NCI-H1694 (cell line): Measurements from ENCODE around the gene COMP.

Source experiments
- DNase-seq: peaks from one replicate; lab custom pipeline; 2025; lab: John Stamatoyannopoulos, UW

COMP gene

DNA sequence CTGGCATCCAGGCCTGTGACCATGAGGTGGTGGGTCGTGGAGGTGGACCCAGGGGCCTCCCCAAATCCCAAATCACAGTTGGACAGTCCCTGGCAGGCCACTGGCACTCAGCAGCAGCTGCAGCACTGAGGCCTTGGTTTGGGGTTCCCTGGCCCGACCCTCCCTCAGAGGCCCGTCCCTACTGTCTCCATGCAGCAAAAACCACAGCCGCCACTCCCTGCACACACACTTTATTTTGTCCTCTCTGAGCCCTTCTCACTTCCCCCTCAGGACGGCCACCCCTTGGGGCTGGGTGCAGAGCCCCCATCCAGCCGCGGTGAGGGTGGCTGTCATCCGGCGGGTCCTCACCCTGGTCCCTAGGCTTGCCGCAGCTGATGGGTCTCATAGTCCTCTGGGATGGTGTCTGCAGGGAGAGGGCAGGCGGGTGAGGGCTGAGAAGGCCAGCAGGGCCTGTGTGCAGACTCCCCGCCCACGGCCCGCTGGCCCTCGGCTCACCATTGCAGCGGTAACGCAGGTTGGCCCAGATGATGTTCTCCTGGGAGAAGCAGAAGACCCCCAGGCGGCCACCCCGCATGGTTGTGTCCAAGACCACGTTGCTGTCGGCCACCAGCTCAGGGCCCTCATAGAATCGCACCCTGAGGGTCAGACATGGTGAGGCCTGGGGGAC, 8.4 kb downstream of the COMP start:
- DNase-seq, result no peak

DNA sequence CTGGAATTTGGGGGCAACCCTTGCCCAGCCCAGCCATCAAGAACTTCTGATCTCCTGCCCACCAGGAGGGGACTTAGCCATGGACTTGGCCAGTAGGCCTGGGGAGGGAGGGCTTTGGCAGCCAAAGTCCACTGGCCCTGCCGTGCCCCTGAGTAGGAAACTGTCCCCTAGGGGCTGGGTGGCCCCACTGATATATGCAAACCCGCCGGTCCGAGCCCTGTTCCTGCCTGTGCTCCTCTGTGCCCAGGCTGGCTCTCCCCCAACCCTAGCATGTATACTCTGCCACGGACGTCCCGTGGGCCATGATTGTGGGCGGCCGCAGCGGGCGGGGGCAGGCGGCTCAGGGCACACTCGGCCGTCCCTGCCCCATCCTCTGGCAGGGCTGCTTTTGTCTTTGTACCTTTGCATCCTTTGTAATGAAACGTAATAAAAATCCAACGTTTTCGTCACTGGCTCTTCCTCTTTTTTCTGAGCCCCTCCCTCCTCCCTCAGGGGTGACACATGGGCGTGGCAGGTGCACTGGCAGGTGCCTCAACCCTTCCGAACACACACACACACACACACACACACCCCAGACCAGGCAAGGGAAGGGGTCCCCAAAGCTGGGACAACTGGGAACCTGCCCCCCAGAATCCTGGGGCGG, 9.1 kb downstream of the COMP start:
- DNase-seq, result no peak

DNA sequence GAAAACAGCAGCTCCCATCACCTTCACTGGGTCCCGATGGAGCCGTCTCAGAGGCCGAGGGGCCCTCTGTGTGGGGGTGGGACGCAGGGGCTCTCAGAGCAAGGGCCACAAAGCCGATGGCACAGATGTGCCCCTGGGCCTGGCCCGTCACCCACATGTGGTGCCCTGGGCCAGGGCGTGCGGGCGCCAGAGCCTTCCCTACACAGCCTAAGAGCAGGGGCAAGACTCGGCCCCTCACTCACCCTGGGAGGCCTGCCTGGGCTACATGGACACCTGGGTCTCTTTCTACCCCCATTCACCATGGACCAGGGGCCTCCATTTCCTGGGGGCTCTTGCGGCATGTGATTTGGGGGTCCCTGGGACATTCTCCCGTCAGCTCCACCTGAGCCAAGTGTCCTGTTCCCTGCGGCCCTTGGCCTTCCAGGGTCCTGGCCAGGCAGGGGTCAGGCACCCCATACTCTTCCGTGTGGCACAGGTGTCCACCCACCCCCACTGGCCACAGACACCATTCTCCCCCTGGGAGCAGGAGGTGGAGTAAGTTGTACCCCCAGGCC, 10.0 kb downstream of the COMP start:
- no peak for DNase-seq

DNA sequence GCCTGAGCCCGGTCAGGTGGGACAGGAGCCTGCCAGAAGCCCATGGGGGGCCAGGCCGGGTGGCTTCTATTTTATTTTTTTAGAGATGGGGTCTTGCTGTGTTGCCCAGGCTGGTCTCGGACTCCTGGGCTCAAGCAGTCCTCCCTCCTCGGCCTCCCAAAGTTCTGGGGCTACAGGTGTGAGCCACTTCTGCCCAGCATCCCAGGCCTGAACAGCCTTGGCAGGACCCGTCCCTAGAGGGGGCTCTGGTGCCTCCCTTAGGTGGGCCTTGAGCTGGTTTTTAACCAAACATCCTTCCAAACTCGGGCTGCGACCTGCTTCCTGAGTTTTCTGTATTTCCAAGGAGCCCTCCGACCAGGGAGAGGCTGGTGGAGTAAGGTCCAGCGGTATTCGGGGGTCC, 10.5 kb downstream of the COMP start:
- no peak for DNase-seq

DNA sequence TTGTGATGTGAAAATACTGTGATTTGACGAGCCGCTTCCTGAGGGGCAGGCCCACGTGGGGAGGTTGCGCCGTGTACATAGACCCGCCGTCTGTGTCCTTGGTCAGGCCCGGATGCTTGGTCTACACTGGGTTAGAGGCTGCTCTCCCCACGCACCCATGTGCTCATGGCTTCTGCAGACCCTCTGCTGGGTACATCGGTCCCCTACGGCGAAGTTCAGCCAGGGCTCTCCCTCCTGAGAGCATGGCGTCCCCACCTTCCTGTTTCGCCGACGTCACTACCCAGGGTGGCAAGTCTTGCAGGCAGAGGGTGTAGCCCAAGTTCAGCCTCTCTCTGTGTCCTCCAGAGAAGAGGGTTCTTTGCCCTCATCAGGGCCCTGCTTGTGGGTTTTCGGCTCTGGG, 11.0 kb downstream of the COMP start:
- DNase-seq, result no peak

DNA sequence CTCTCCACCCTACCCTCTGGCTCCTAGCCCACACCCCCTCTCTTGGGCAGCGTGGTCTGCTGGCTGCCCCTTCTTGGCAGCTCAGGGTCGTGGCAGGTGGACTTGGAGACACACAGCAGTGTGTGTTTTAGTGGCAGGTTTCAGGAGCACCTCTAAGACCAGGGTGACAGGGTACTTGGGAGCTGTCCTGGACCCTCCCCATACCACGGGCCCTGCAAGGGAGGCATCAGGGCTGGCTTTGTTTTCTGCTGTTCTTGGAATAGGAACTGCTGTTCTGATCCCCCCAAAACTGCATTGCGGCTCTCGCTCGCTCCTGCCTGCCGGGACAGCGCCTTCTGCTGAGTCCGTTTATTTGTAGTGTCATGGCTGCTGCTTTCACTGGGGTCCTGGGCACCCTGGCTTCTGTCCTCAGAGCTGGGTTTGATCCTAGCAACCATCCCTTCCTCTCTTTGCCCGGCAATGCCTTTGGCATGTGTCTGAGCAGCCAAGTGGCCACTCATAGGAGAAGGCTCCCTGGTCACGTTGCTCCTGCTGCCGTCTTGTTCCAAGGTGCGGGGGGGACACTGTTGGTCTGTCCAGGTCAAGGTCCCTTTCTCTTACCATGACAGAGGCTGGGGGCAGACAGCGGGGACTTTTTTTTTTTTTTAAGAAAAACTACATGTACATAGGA, 12.1 kb downstream of the COMP start:
- no peak for DNase-seq

DNA sequence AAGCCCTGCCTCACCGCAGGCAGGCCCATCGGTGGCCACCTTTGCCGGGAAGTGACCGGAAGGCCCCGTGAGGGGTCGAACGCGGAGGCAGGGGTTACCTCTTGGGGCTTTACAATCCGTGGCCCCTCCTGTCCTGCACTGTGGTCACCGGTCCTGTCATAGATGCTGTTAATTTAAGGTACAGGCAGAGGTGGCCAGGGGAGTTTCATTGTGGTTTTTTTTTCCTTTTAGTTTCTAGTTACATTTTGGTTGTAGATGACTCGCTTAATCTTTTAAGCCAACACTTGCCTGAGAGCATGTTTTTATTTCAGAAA, 13.1 kb downstream of the COMP start:
- no peak for DNase-seq

DNA sequence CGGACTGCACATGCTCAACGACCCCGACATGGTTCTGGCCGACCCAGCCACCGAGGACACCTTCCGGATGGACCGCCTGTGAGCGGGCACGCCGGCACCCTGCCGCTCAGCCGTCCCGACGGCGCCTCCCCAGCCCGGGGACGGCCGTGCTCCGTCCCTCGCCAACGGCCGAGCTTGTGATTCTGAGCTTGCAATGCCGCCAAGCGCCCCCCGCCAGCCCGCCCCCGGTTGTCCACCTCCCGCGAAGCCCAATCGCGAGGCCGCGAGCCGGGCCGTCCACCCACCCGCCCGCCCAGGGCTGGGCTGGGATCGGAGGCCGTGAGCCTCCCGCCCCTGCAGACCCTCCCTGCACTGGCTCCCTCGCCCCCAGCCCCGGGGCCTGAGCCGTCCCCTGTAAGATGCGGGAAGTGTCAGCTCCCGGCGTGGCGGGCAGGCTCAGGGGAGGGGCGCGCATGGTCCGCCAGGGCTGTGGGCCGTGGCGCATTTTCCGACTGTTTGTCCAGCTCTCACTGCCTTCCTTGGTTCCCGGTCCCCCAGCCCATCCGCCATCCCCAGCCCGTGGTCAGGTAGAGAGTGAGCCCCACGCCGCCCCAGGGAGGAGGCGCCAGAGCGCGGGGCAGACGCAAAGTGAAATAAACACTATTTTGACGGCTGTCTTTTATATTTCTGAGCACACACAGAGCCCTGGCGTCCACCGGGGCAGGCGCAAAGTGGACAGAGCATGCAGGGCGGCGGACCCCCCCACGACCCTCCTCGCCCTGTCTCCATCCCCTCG, 13.6 kb downstream of the COMP start:
- no peak for DNase-seq

DNA sequence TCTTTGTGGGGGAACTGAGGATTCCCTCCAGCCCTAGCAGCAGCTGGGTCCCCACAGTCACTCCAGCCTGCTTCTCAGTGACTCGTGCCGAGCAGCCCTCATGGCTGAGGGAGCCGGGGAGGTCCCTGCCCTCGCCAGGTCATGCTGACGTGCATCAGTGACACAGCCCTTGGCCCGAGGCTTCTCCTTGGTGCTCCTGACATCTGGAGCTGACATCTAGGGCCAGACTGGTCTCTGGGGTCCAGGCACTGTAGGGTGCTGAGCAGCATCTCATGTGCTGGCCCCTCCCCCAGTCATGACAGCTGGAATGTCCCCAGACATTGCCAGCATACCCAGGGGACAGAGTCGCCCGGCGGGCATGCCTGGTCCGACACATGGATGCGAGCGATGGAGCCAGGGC, 14.4 kb downstream of the COMP start:
- DNase-seq, result no peak

DNA sequence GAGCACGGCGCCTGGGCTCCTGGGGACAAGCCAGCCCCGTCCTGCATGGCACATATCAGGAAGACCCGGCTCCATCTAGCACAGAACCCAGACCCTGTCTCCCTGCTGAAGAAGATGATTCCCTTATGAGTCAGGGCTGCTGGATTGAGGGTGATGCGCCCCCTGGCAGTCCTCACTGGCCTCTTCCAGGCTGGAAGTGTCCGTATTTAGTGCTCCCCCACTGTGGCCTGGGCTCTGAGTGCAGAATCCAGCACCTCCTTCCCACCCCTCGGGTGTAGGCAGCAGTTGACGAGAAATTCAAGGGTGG, 14.9 kb downstream of the COMP start:
- DNase-seq, result no peak

DNA sequence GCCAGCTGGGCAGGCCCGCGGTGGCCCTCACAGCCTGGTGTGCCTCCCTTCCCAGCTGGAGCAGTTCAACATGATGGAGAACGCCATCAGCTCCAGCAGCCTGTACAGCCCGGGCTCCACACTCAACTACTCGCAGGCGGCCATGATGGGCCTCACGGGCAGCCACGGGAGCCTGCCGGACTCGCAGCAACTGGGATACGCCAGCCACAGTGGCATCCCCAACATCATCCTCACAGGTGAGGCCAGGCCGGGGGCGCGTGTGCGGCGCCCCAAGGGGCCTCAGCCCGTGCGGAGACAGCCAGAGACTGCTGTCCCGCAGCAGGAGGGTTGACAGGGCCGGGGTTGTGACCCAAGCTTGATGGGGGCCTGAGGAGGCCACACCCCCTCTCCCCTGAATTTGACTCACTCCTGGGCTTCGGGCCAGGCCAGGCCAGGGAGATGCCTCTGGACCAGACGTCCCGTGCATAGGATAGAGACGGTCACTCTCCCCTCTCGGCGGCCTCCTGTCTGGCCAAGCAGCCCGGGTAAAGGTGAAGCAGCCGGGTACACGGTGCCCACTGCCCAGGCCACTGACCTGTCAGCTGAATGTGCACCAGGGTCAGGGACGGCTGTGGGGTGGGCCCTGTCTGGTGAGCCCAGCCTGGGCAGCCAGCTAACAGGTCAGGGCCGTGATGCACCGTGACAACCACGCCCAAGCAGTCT, 15.4 kb downstream of the COMP start:
- no peak for DNase-seq

DNA sequence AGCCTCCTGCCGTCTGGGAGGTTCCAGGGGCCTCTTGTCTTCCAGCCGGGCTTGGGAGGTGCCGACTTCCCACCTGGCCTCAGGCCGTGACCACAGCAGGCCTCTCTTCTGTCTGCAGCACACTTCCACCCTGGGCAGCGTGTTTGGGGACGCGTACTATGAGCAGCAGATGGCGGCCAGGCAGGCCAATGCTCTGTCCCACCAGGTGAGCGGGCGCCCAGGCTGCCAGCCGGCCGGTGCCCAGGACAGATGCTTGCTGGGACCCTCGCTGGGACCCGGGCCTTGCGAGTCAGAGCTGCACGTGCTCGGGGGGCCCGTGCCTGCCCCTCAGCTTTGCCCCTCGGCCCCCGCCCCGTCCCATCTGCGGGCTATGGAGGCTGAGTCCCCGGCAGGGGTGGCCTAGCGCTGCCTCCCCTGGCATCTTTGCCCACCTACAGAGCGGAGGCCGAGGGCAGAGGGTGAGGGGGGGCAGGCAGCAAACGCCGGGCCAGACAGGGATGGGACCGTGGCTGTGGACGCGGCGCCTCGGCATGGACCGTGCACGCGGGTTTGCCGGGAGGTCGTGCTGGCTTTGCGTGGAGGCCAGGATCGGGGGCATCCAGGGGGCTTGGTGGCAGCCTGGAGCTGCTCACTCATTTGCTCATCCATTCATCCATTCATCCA, 16.2 kb downstream of the COMP start:
- DNase-seq, result no peak

DNA sequence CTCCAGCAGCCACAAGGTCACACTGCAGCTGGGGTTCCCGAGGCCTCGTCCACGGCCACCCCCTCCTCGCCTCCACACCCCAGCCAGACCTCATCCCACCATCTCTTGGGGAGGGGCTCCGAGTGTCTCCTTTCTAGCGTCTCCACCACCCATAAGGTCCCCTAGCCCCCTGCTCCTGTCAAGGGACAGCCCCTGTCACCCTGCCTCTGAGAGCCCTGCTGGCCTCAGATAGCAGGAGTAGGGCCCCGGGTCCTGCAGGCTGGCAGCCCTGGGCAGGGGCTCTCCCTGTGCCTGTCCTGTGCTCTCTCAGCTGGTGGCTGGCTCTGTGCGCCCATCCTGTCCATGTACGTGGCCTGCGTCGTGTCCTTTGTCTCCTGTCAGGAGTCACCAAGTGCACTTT, 17.0 kb downstream of the COMP start:
- no peak for DNase-seq

DNA sequence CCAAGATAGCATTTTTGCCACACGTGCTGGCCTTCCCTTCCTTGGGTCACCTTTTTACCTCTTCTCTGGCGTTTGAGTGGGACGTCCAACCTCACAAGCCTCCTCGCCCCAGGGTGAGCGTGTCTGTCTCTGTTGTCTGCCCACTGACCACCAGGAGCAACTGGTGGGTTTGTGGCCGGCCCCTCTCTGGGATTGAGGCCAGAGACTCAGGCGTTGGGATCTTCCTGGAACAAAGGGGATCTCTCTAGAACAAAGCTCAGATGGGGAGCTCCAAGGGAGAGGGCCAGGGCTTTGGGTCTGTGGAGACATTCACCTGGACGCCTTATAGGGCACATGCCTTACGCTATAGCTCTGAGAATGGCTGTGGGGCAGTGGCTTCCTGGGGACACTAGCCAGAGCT, 17.4 kb downstream of the COMP start:
- no peak for DNase-seq

DNA sequence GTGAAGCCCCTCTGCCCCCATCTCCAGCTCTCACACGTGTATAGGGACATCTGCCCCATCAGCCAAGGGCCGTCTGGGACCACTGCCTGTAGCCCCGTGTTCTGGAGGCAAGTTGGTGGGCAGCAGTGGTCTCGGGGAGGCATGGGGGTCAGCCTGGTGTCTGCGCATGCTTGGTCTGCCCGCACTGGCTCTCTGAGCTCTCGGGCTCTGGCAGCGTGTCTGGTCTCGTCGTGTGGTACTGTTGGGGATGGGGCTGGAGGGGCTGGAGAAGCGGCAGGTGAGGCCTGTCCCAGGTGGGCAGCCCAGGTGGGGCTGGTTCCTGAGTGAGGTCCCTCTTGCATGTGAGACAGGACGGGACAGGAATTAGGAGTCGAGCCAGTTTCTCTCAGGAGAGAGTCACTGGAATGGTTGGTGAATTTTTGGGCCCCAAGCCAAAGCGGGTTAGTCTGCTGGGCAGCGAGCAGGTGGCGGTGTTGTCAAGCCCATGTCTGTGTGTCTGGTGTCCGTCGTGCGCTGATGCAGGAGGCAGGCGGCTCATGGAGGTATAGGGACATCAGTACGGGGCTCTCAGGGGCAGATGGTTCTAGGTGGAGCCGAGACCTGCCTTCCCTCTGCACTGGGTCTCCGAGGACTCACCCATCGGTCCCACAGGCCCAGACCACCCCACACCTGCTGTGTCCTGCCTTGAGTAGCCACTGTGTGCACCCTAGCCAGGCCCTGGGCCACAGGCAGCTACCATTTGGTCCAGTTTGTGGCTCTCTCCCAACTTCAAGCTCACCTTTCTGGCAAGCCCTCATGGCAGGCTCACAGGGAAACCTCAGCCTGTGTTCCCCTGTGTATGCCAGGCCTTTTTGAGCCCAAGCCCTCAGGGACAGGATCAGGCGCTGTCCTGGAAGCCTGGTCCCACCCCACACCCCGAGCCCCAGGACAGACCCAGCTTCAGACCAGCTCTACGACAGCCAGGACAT, 18.2 kb downstream of the COMP start:
- DNase-seq, result no peak

DNA sequence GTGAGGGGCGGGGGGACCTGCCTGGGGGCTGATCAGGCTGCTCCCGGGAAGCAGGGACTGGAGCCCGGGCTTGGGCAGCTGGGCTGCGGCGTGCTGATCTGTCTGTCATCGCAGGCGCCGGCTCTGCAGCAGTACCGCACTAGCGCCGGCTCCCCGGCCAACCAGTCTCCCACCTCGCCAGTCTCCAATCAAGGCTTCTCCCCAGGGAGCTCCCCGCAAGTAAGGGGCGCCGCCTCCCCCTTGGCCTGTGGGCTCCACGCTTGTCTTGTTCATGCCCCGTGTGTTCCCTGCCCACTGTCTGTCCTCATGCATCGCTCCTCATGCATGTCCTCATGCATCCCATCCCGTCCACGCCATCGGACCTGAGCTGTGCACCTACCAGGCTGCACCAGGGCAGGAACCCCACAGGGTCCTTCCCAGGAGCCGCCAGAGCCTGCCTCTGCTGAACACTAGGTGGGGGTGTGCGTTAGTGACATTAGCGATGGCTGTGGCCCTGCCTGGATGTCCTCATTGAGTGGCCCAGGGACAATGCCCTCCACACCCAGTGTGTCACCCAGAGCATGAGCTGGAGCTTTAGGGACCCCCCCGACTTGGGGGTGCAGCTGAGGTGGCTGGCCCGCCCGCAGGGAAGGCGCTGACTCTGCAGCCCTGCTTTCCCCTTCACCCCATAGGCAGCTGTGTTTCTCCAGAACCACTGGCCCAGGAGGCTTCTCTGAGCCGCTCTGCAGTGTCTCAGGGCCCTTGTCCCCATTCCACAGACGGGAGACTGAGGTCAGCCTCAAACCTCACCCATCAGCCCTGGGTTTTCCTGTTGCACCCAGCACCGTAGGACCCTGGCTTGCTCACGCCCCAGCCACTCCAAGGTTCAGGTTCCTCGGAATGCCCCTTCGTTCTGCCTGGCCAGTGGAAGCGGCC, 19.5 kb downstream of the COMP start:
- no peak for DNase-seq

DNA sequence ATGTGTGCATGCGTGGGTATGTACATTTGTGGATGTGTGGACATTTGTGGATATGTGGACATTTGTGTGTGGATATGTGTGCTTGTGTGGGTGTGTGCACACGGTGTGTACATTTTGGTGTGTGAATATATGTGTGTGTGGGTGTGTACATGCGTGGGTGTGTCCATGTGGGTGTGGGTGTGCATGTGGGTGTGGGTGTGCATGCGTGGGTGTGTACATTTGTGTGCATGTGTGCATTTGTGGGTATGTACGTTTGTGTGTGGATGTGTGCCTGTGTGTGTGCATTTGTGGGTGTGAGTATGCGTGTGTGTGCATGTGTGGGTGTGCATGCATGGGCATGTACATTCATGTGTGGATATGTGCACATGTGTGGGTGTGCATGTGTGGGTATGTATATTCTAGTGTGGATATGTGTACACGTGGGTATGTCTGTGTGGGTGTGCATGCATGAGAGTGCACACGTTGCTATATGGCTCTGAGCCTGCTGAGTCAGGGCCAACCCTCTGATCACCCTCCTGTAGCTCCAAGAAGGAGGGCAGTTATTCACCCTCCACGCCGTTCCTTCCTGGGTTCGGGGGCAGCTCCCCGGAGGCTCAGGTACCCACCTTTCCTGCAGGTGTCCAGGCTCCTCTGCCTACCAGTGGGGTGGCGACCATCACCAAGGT, 20.3 kb downstream of the COMP start:
- no peak for DNase-seq

DNA sequence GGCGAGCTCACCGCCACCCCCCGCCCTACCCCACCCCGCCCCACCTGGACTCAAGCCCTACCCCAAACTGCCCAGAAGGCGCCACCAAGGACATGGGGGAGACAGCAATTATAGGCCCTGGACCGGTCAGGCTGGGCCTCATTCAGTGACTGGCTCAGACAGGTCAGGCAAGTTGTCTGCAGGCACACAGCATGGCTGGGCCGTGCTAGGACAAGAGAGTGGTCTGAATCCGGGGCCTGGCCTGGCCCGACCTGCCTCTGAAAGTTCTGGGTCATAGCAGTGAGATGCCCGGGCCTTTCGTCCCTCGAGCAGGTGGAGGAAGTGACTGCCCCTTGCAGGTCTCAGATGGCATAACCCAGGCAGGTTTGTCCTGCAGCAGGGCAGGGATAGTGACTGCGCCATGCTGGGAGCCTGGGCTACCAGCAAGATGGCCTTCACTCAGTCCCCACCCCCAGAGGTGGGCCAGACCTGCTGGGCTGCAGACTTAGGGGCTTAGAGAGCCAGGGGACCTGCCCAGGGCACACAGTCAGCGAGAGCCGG, 21.0 kb downstream of the COMP start:
- DNase-seq, result no peak
